ENCODE results near the gene TNFSF15.

Gene TNFSF15

DNA sequence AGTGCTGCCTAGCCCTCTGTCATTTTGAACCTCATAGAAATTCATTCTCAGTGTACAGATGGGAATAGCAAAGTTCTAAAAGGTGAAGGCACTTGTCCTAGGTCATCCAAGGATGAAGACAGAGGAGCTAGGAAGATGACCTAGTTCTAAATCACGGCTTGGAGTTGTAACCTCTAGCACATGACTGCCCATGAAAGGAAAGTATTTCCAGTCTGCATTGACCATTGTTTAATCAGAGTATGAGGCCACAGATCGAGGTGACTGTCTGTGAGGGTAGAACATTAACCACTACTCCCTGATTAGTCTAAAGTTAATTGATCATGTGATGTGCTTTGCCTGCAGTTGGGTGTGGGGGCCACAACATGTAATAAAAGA, 674 bp upstream of the TNFSF15 start (continued):
- TF ChIP-seq, protein P1, sequence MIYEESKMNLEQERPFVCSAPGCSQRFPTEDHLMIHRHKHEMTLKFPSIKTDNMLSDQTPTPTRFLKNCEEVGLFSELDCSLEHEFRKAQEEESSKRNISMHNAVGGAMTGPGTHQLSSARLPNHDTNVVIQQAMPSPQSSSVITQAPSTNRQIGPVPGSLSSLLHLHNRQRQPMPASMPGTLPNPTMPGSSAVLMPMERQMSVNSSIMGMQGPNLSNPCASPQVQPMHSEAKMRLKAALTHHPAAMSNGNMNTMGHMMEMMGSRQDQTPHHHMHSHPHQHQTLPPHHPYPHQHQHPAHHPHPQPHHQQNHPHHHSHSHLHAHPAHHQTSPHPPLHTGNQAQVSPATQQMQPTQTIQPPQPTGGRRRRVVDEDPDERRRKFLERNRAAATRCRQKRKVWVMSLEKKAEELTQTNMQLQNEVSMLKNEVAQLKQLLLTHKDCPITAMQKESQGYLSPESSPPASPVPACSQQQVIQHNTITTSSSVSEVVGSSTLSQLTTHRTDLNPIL (CRISPR knock-in tag; IDR thresholded peaks at IDR 0.05; ENCODE audit: low read depth) = no peak
- TF ChIP-seq, protein P2, sequence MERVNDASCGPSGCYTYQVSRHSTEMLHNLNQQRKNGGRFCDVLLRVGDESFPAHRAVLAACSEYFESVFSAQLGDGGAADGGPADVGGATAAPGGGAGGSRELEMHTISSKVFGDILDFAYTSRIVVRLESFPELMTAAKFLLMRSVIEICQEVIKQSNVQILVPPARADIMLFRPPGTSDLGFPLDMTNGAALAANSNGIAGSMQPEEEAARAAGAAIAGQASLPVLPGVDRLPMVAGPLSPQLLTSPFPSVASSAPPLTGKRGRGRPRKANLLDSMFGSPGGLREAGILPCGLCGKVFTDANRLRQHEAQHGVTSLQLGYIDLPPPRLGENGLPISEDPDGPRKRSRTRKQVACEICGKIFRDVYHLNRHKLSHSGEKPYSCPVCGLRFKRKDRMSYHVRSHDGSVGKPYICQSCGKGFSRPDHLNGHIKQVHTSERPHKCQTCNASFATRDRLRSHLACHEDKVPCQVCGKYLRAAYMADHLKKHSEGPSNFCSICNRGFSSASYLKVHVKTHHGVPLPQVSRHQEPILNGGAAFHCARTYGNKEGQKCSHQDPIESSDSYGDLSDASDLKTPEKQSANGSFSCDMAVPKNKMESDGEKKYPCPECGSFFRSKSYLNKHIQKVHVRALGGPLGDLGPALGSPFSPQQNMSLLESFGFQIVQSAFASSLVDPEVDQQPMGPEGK (CRISPR knock-in tag; IDR thresholded peaks at IDR 0.05; ENCODE audit: borderline replicate concordance) = no peak
- no peak for TF ChIP-seq RARB (CRISPR knock-in tag; IDR thresholded peaks at IDR 0.05)
- no peak for TF ChIP-seq OSR1 (CRISPR knock-in tag; IDR thresholded peaks at IDR 0.05)
- no peak for TF ChIP-seq CSDC2 (CRISPR knock-in tag; IDR thresholded peaks at IDR 0.05)
- no peak for TF ChIP-seq ZNF8 (CRISPR knock-in tag; IDR thresholded peaks at IDR 0.05)
- TF ChIP-seq ZFP30 (CRISPR knock-in tag; IDR thresholded peaks at IDR 0.05) = no peak
- TF ChIP-seq PPARA (CRISPR knock-in tag; IDR thresholded peaks at IDR 0.05; ENCODE audit: borderline replicate concordance) = no peak

DNA sequence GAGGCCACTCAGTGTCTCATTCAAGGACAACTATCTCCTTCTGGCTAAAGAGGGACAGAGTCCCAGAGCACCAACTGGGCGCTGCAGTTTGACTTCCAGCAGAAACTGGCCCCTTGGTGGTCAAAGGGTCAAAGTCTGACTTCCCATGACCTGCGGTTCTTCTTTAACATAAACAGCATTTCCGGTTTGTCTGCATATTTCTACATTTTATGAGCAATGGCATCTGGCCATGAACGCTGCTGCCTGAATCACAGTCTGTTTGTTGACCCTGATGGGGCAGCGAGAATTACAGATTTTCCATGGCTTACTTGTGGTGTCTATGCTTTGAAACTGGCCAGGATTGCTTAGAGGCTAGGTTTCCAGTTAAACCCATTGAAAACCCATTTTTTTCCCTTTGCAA, 1.3 kb downstream of the TNFSF15 start:
- peak; percentile 48; the same call in 2 of the 3 replicates for ATAC-seq
- no peak for TF ChIP-seq ZFP3 (CRISPR knock-in tag; IDR thresholded peaks at IDR 0.05)
- no peak for TF ChIP-seq ZFP30 (CRISPR knock-in tag; IDR thresholded peaks at IDR 0.05)
- no peak for TF ChIP-seq PPARA (CRISPR knock-in tag; IDR thresholded peaks at IDR 0.05; ENCODE audit: borderline replicate concordance)
- no peak for TF ChIP-seq ZNF8 (CRISPR knock-in tag; IDR thresholded peaks at IDR 0.05)
- TF ChIP-seq SNAI2 (CRISPR knock-in tag; IDR thresholded peaks at IDR 0.05) = no peak
- TF ChIP-seq ZNF565 (CRISPR knock-in tag; conservative IDR thresholded peaks at IDR 0.05; ENCODE audit: low read depth) = no peak
- TF ChIP-seq, protein P3, sequence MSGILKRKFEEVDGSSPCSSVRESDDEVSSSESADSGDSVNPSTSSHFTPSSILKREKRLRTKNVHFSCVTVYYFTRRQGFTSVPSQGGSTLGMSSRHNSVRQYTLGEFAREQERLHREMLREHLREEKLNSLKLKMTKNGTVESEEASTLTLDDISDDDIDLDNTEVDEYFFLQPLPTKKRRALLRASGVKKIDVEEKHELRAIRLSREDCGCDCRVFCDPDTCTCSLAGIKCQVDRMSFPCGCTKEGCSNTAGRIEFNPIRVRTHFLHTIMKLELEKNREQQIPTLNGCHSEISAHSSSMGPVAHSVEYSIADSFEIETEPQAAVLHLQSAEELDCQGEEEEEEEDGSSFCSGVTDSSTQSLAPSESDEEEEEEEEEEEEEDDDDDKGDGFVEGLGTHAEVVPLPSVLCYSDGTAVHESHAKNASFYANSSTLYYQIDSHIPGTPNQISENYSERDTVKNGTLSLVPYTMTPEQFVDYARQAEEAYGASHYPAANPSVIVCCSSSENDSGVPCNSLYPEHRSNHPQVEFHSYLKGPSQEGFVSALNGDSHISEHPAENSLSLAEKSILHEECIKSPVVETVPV (CRISPR knock-in tag; IDR thresholded peaks at IDR 0.05) = no peak

DNA sequence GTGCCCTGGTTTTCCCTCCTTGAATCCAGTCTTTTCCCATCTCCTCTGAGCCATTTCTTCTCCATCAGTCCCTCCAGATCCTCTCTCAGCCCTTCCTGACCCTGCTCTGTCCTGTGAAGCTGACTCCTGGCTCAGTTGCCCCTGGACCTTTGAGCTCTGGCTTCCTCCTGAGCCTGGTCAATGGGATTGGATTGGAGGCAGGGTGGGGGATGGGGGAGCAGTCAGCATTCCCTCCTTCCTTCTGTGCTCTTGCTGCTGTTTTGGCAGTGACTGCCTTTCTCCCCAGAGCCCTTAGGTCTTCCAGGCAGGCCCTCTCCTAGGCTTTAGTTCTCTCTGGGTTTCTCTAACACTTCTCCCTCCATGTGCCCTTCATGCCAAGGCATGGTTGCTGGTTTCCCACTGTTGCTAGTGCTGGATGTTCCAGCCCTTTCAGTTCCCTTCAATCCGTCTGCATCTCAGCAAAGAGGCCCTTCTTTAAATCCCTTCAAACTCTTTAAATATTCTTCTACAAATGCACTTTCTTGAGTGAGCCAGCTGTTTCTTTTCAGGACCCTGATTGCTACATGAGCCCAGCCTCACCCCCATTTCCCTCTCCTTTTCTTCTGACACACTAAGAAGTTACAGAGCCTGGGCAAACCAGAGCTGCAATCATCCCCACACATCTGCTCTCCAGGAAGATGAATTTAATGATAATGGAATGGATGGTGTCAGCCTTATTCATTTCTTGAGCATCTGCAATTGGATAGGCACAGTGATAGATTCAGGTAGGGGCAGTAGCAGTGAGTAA, 2.2 kb downstream of the TNFSF15 start:
- no peak for ATAC-seq
- TF ChIP-seq, protein P1 (CRISPR knock-in tag; IDR thresholded peaks at IDR 0.05; ENCODE audit: low read depth) = no peak
- TF ChIP-seq OSR1 (CRISPR knock-in tag; IDR thresholded peaks at IDR 0.05) (no peak), ESRRG (CRISPR knock-in tag; IDR thresholded peaks at IDR 0.05) (no peak), TCF4 (CRISPR knock-in tag; IDR thresholded peaks at IDR 0.05; ENCODE audit: borderline replicate concordance) (no peak), GLIS3 (CRISPR knock-in tag; IDR thresholded peaks at IDR 0.05) (no peak), ZFP30 (CRISPR knock-in tag; IDR thresholded peaks at IDR 0.05) (no peak), ZNF565 (CRISPR knock-in tag; conservative IDR thresholded peaks at IDR 0.05; ENCODE audit: low read depth) (no peak), BACH2 (CRISPR knock-in tag; IDR thresholded peaks at IDR 0.05; ENCODE audit: borderline replicate concordance) (no peak), ZNF8 (CRISPR knock-in tag; IDR thresholded peaks at IDR 0.05) (no peak), CSDC2 (CRISPR knock-in tag; IDR thresholded peaks at IDR 0.05) (no peak), ZFP3 (CRISPR knock-in tag; IDR thresholded peaks at IDR 0.05) (no peak), ZC3H10 (CRISPR knock-in tag; IDR thresholded peaks at IDR 0.05) (no peak), ISL1 (CRISPR knock-in tag; IDR thresholded peaks at IDR 0.05) (no peak), ZNF70 (CRISPR knock-in tag; IDR thresholded peaks at IDR 0.05) (no peak), SNAI2 (CRISPR knock-in tag; IDR thresholded peaks at IDR 0.05) (no peak), PPARA (CRISPR knock-in tag; IDR thresholded peaks at IDR 0.05; ENCODE audit: borderline replicate concordance) (no peak)
- TF ChIP-seq, protein P3 (CRISPR knock-in tag; IDR thresholded peaks at IDR 0.05) = no peak
- TF ChIP-seq, protein P2 (CRISPR knock-in tag; IDR thresholded peaks at IDR 0.05; ENCODE audit: borderline replicate concordance) = no peak

Data from SK-N-SH treated with all-trans-retinoic acid at 6 μM for 48 hours (cell line).